GM21526 (cell line): ENCODE results near the gene ZBTB16.

Experiments used
- ATAC-seq: cut with Tn5 transposase; IDR thresholded peaks from one replicate; pipeline ENCODE4 v1.9.1; 2021; ENCODE audit warnings: moderate library complexity; ENCODE audit not compliant: unreplicated experiment, low FRiP score

The ZBTB16 gene

GRCh38 chr11:114059278-114059983 is at the start of gene ZBTB16:
Gene ZBTB16, plus strand, starts transcription at chr11:114059711. Its CDS starts 3,590 bp downstream, at chr11:114063301.
- ATAC-seq: no peak

GRCh38 chr11:114010931-114011330 is 48.6 kb upstream of the ZBTB16 start:
- no peak for ATAC-seq

- no peak for ATAC-seq
These were observed 48.1 kb upstream of the ZBTB16 start for GRCh38 chr11:114011443-114011842.

- no peak for ATAC-seq
These were observed 44.4 kb upstream of the ZBTB16 start for GRCh38 chr11:114015117-114015516.

- no peak for ATAC-seq
These were observed 42.5 kb upstream of the ZBTB16 start for GRCh38 chr11:114016986-114017385.

GRCh38 chr11:114017723-114018122 is 41.8 kb upstream of the ZBTB16 start:
- no peak for ATAC-seq

GRCh38 chr11:114019046-114019445 is 40.5 kb upstream of the ZBTB16 start:
- ATAC-seq: no peak

- ATAC-seq: no peak
These were observed 39.9 kb upstream of the ZBTB16 start for GRCh38 chr11:114019574-114019973.

- no peak for ATAC-seq
These were observed 34.1 kb upstream of the ZBTB16 start for GRCh38 chr11:114025329-114025907.

- ATAC-seq: no peak
These were observed 33.2 kb upstream of the ZBTB16 start for GRCh38 chr11:114026355-114026754.

GRCh38 chr11:114027391-114027790 is 32.1 kb upstream of the ZBTB16 start:
- no peak for ATAC-seq

- ATAC-seq: no peak
These were observed 31.6 kb upstream of the ZBTB16 start for GRCh38 chr11:114027926-114028325.

- ATAC-seq: no peak
These were observed 28.1 kb upstream of the ZBTB16 start for GRCh38 chr11:114031246-114031966.

- no peak for ATAC-seq
These were observed 27.6 kb upstream of the ZBTB16 start for GRCh38 chr11:114031967-114032320.

- no peak for ATAC-seq
These were observed 26.4 kb upstream of the ZBTB16 start for GRCh38 chr11:114033066-114033465.

GRCh38 chr11:114033572-114033971 is 25.9 kb upstream of the ZBTB16 start:
- no peak for ATAC-seq

GRCh38 chr11:114034956-114035355 is 24.6 kb upstream of the ZBTB16 start:
- no peak for ATAC-seq

GRCh38 chr11:114036147-114036811 is 23.2 kb upstream of the ZBTB16 start:
- no peak for ATAC-seq

GRCh38 chr11:114036958-114037357 is 22.6 kb upstream of the ZBTB16 start:
- ATAC-seq: no peak

GRCh38 chr11:114039551-114039950 is 20.0 kb upstream of the ZBTB16 start:
- no peak for ATAC-seq

- no peak for ATAC-seq
These were observed 18.8 kb upstream of the ZBTB16 start for GRCh38 chr11:114040706-114041211.
